Coronary artery (tissue), 2 donors: Measurements from ENCODE around the gene IGF1R.

ENCODE experiments used
- DNase-seq: peaks from one replicate; pipeline ENCODE4 v3.0.0-alpha.2; 2017; ENCODE audit warnings: low spot score
- H3K27ac ChIP-seq, 2 donors: fragments of 200-600 bp; sonication (generic); one replicate each; pipeline ENCODE4 v1.5.1; 2016 to 2019
- H3K4me3 ChIP-seq: fragments of 200-600 bp; sonication (generic); 2 replicates; pipeline ENCODE4 v1.5.1; 2016; ENCODE audit warnings: mild to moderate bottlenecking, moderate library complexity
- CTCF ChIP-seq: fragments of 200-600 bp; sonication (generic); IDR thresholded peaks from one replicate; pipeline ENCODE4 v1.5.1; 2019; ENCODE audit warnings: antibody characterized with exemption

The IGF1R gene

GRCh38 chr15:98703126-98703685, 54.9 kb downstream of the IGF1R start:
- TF ChIP-seq CTCF: no peak
- no peak for DNase-seq
- H3K4me3 ChIP-seq: no peak overlapping the region
- H3K27ac ChIP-seq: no peak overlapping the region

- Histone ChIP-seq H3K4me3 (no peak overlapping the region), H3K27ac (no peak overlapping the region)
- TF ChIP-seq CTCF: no peak
- DNase-seq: no peak
Measured at GRCh38 chr15:98705070-98705469, 56.7 kb downstream of the IGF1R start.

- TF ChIP-seq CTCF: no peak
- Histone ChIP-seq H3K4me3 (no peak overlapping the region), H3K27ac (no peak overlapping the region)
- DNase-seq: no peak
Measured at GRCh38 chr15:98706387-98706786, 58.0 kb downstream of the IGF1R start.

GRCh38 chr15:98706986-98707385, 58.6 kb downstream of the IGF1R start:
- Histone ChIP-seq H3K27ac (no peak overlapping the region), H3K4me3 (no peak overlapping the region)
- no peak for DNase-seq
- no peak for TF ChIP-seq CTCF

GRCh38 chr15:98708037-98708590, 59.8 kb downstream of the IGF1R start:
- H3K27ac ChIP-seq: no peak overlapping the region
- TF ChIP-seq CTCF: no peak
- DNase-seq: no peak
- no peak overlapping the region for H3K4me3 ChIP-seq

- H3K4me3 ChIP-seq: no peak overlapping the region
- no peak for TF ChIP-seq CTCF
- no peak for DNase-seq
- no peak overlapping the region for H3K27ac ChIP-seq
Measured at GRCh38 chr15:98711810-98712209, 63.5 kb downstream of the IGF1R start.

GRCh38 chr15:98712845-98713584, 64.7 kb downstream of the IGF1R start:
- Histone ChIP-seq H3K27ac (peak overlapping the region; percentile 17 to 79), H3K4me3 (no peak overlapping the region)
- DNase-seq: no peak
- no peak for TF ChIP-seq CTCF
